ENCODE results near the gene BAK1. TPM values are rescaled to one million over a fixed set of nuclear protein-coding genes. Genes with fewer than 3 reads are reported as not detected.

Gene BAK1
- total and polyA plus RNA-seq, 2 of the 13 experiments (the other 11 are each of a cell fraction or from before 2014, with no cell fraction given) = 15.0 to 23.8 TPM

DNA sequence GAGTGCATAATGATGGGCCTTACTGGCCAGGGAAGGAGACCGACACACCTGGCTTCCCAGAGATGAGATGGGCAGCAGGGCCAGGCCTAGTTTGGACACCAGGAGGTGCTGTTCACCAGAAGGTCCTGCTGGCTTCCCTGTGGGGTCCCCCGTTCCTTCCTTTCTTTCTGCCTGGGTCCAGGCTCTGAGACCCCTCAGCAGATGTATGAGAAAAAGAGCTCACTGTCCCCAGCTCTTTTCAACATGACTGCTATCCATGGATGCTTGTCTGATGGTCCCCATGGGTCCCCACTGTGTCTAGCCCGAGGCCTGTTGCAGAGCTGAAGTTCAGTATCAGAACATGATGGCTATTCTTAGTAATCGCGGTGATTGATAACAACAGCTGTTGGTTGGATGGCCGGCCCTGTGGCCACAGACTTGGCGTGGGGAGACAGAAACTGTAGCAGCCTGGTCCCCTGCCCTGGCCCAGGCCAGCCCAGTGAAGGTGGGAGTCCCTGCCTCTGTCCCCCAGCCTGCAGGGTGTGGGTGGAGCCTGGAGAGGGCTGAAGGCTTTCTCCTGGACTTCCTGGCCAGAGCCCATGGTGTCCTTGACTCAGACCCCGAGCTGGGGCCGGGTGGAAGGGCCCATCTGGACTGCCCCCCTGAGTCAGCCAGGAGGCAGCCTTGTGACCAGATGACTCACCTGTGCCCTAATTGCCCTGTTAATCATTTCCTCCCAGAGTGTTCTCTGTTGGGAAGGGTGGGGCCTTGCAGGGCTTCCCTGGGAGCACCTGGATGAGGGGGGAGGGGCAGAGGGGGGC is 9.9 kb upstream of the BAK1 start (continued):
- TF ChIP-seq CHD4 (IDR thresholded peaks at IDR 0.05; ENCODE audit: borderline replicate concordance, low read length) (peak; percentile 89; the same call in 1 of the 2 replicates), PCBP1 (IDR thresholded peaks at IDR 0.05; ENCODE audit: borderline replicate concordance, low read depth, low read length) (no peak), HMGA1 (CRISPR knock-in tag; conservative IDR thresholded peaks at IDR 0.05) (no peak), ELF4 (CRISPR knock-in tag; IDR thresholded peaks at IDR 0.05; ENCODE audit: borderline replicate concordance) (no peak), ZNF614 (CRISPR knock-in tag; IDR thresholded peaks at IDR 0.05; ENCODE audit: borderline replicate concordance) (no peak), ZNF343 (CRISPR knock-in tag; IDR thresholded peaks at IDR 0.05) (0 out of 2 replicates have a peak, but pooled peaks have one; percentile 42), ZNF251 (CRISPR knock-in tag; IDR thresholded peaks at IDR 0.05) (no peak), CC2D1A (CRISPR knock-in tag; IDR thresholded peaks at IDR 0.05) (no peak), ZNF564 (CRISPR knock-in tag; IDR thresholded peaks at IDR 0.05) (no peak), ZSCAN22 (CRISPR knock-in tag; IDR thresholded peaks at IDR 0.05) (no peak), ZBTB38 (CRISPR knock-in tag; IDR thresholded peaks at IDR 0.05) (no peak; the same call in 1 of the 2 replicates), NR2F2 (IDR thresholded peaks at IDR 0.05; ENCODE audit: borderline replicate concordance, low read depth) (peak; percentile 31; the same call in 1 of the 2 replicates), DBP (CRISPR knock-in tag; IDR thresholded peaks at IDR 0.05; ENCODE audit: not compliant biosample characterization) (no peak), ZNF350 (CRISPR knock-in tag; IDR thresholded peaks at IDR 0.05; ENCODE audit: borderline replicate concordance, low read depth) (peak; percentile 72; the same call in 1 of the 2 replicates), CTCF (CRISPR knock-in tag; IDR thresholded peaks at IDR 0.05) (peak; percentile 99), TRAFD1 (CRISPR knock-in tag; IDR thresholded peaks at IDR 0.05; ENCODE audit: borderline replicate concordance) (no peak), RFX1 (IDR thresholded peaks at IDR 0.05) (no peak), NR2F1 (CRISPR knock-in tag; IDR thresholded peaks at IDR 0.05) (peak in 1 of 2 experiments; percentile 15; a peak in 3 of 4 replicates)
- TF ChIP-seq, protein P1, sequence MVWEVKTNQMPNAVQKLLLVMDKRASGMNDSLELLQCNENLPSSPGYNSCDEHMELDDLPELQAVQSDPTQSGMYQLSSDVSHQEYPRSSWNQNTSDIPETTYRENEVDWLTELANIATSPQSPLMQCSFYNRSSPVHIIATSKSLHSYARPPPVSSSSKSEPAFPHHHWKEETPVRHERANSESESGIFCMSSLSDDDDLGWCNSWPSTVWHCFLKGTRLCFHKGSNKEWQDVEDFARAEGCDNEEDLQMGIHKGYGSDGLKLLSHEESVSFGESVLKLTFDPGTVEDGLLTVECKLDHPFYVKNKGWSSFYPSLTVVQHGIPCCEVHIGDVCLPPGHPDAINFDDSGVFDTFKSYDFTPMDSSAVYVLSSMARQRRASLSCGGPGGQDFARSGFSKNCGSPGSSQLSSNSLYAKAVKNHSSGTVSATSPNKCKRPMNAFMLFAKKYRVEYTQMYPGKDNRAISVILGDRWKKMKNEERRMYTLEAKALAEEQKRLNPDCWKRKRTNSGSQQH (CRISPR knock-in tag; IDR thresholded peaks at IDR 0.05; ENCODE audit: low read depth) = no peak; the same call in 1 of the 2 replicates
- TF ChIP-seq, protein P2, sequence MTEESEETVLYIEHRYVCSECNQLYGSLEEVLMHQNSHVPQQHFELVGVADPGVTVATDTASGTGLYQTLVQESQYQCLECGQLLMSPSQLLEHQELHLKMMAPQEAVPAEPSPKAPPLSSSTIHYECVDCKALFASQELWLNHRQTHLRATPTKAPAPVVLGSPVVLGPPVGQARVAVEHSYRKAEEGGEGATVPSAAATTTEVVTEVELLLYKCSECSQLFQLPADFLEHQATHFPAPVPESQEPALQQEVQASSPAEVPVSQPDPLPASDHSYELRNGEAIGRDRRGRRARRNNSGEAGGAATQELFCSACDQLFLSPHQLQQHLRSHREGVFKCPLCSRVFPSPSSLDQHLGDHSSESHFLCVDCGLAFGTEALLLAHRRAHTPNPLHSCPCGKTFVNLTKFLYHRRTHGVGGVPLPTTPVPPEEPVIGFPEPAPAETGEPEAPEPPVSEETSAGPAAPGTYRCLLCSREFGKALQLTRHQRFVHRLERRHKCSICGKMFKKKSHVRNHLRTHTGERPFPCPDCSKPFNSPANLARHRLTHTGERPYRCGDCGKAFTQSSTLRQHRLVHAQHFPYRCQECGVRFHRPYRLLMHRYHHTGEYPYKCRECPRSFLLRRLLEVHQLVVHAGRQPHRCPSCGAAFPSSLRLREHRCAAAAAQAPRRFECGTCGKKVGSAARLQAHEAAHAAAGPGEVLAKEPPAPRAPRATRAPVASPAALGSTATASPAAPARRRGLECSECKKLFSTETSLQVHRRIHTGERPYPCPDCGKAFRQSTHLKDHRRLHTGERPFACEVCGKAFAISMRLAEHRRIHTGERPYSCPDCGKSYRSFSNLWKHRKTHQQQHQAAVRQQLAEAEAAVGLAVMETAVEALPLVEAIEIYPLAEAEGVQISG (CRISPR knock-in tag; IDR thresholded peaks at IDR 0.05) = peak; percentile 58

All from HepG2 (cell line).